Common myeloid progenitor, CD34-positive (primary cell): ENCODE data around the gene ZNF354C.

ENCODE experiments used
- CTCF ChIA-PET: fragments of 350-600 bp; sonication (Branson Sonifier 250); formaldehyde crosslinking; loops from one replicate; lab custom pipeline; 2021; ENCODE audit warnings: antibody characterized with exemption; lab: Charles Lee
- POLR2A ChIA-PET: fragments of 350-600 bp; sonication (Branson Sonifier 250); formaldehyde crosslinking; loops from one replicate; lab custom pipeline; 2021; ENCODE audit warnings: antibody characterized with exemption; lab: Charles Lee
- DNase-seq, 3 donors: peaks; one replicate each; pipeline versions ENCODE4 v3.0.0 to v3.0.0-alpha.2; 2013
- H3K27ac ChIP-seq, 2 experiments: 1 replicate in 1 of 2; 2 replicates in 1 of 2; pipeline ENCODE4 v1.7.0; 2013; ENCODE audit warnings: inconsistent platforms in 2 of 2, low read length in 2 of 2, mild to moderate bottlenecking in 2 of 2, low read depth in 1 of 2, moderate library complexity in 1 of 2; ENCODE audit not compliant: severe bottlenecking in 2 of 2, insufficient read depth in 1 of 2, poor library complexity in 1 of 2
- H3K27me3 ChIP-seq, 5 experiments: replicated peaks in 2 of 5; 1 replicate in 3 of 5; 2 replicates in 2 of 5; pipeline versions ENCODE4 v1.6.1 to v1.7.0; 2013; ENCODE audit warnings: low read length in 4 of 5, mild to moderate bottlenecking in 2 of 5, moderate library complexity in 2 of 5, inconsistent platforms in 1 of 5; ENCODE audit not compliant: insufficient read depth in 5 of 5, control insufficient read depth in 4 of 5
- H3K36me3 ChIP-seq, 4 experiments: 1 replicate in 2 of 4; 2 replicates in 2 of 4; pipeline versions ENCODE4 v1.6.1 to v1.7.0; 2013; ENCODE audit warnings: low read length in 3 of 4, control low read depth in 1 of 4, mild to moderate bottlenecking in 1 of 4; ENCODE audit not compliant: control insufficient read depth in 4 of 4, insufficient read depth in 4 of 4
- H3K4me1 ChIP-seq, 4 experiments: 1 replicate in 3 of 4; 2 replicates in 1 of 4; pipeline versions ENCODE4 v1.6.1 to v1.7.1; 2013; ENCODE audit warnings: low read length in 3 of 4, mild to moderate bottlenecking in 3 of 4, control low read depth in 1 of 4, inconsistent platforms in 1 of 4, moderate library complexity in 1 of 4; ENCODE audit not compliant: control insufficient read depth in 4 of 4, insufficient read depth in 4 of 4; ENCODE audit errors: control extremely low read depth in 1 of 4
- H3K4me3 ChIP-seq, 7 experiments: 1 replicate in 4 of 7; 2 replicates in 3 of 7; pipeline versions ENCODE4 v1.5.1 to v1.7.0; 2013; ENCODE audit warnings: mild to moderate bottlenecking in 7 of 7, low read length in 6 of 7, moderate library complexity in 6 of 7, inconsistent platforms in 2 of 7, low read depth in 2 of 7, control low read depth in 1 of 7; ENCODE audit not compliant: insufficient read depth in 4 of 7, control insufficient read depth in 1 of 7; ENCODE audit errors: extremely low read depth in 1 of 7
- H3K9me3 ChIP-seq, 5 experiments: 1 replicate in 4 of 5; 2 replicates in 1 of 5; pipeline versions ENCODE4 v1.6.1 to v1.7.1; 2013; ENCODE audit warnings: low read length in 4 of 5, mild to moderate bottlenecking in 2 of 5, inconsistent platforms in 1 of 5, low read depth in 1 of 5, moderate library complexity in 1 of 5; ENCODE audit not compliant: control insufficient read depth in 4 of 5, insufficient read depth in 2 of 5; ENCODE audit errors: control extremely low read depth in 1 of 5
- WGBS: methylation state at CpG from one replicate; pipeline ENCODE4 v1.1.5; 2013; ENCODE audit not compliant: insufficient coverage; 5-methylcytosine and 5-hydroxymethylcytosine counted together

The ZNF354C gene

GRCh38 chr5:179119415-179120170 is 59.4 kb downstream of the ZNF354C start:
- Histone ChIP-seq H3K4me3 (no peak overlapping the region), H3K4me1 (no peaks in the 10 kb centered on the region), H3K27ac (no peak overlapping the region), H3K27me3 (no peaks in the 10 kb centered on the region), H3K36me3 (no peaks in the 10 kb centered on the region), H3K9me3 (peaks cover 0 to 56% (median 46%) of the 10 kb centered on the region in 5 experiments)
- ChIA-PET CTCF (no interaction called here), POLR2A (no interaction called here)
- WGBS: 100% methylated on average over 8 of the region's 15 CpGs
- no peak for DNase-seq

GRCh38 chr5:179120421-179120861 is 60.3 kb downstream of the ZNF354C start:
- Histone ChIP-seq H3K27ac (no peak overlapping the region), H3K9me3 (peaks cover 0 to 55% (median 48%) of the 10 kb centered on the region in 5 experiments), H3K4me1 (no peaks in the 10 kb centered on the region), H3K4me3 (no peak overlapping the region), H3K27me3 (no peaks in the 10 kb centered on the region), H3K36me3 (no peaks in the 10 kb centered on the region)
- DNase-seq: no peak
- CTCF ChIA-PET: no interaction called here
- POLR2A ChIA-PET: no interaction called here
- 96% methylated on average over 35 of the region's 35 CpGs for WGBS

- ChIA-PET POLR2A (no interaction called here), CTCF (no interaction called here)
- 79% methylated on average over 64 of the region's 75 CpGs for WGBS
- H3K27me3 ChIP-seq: no peaks in the 10 kb centered on the region
- no peaks in the 10 kb centered on the region for H3K4me1 ChIP-seq
- no peaks in the 10 kb centered on the region for H3K36me3 ChIP-seq
- no peak for DNase-seq
- H3K9me3 ChIP-seq: peaks cover 0 to 60% (median 44%) of the 10 kb centered on the region in 5 experiments
- no peak overlapping the region for H3K4me3 ChIP-seq
- H3K27ac ChIP-seq: no peak overlapping the region
These were observed 60.9 kb downstream of the ZNF354C start for GRCh38 chr5:179120951-179121666.

GRCh38 chr5:179121667-179122111 is 61.5 kb downstream of the ZNF354C start:
- no peak for DNase-seq
- no peak overlapping the region for H3K4me3 ChIP-seq
- H3K9me3 ChIP-seq: peaks cover 0 to 63% (median 43%) of the 10 kb centered on the region in 5 experiments
- no peak overlapping the region for H3K27ac ChIP-seq
- 93% methylated on average over 25 of the region's 25 CpGs for WGBS
- H3K4me1 ChIP-seq: no peaks in the 10 kb centered on the region
- no peaks in the 10 kb centered on the region for H3K27me3 ChIP-seq
- ChIA-PET CTCF (no interaction called here), POLR2A (no interaction called here)
- H3K36me3 ChIP-seq: no peaks in the 10 kb centered on the region

GRCh38 chr5:179122411-179123108 is 62.4 kb downstream of the ZNF354C start:
- WGBS: 95% methylated on average over 16 of the region's 19 CpGs
- H3K27me3 ChIP-seq: no peaks in the 10 kb centered on the region
- H3K27ac ChIP-seq: no peak overlapping the region
- peaks cover 0 to 67% (median 39%) of the 10 kb centered on the region in 5 experiments for H3K9me3 ChIP-seq
- POLR2A ChIA-PET: no interaction called here
- CTCF ChIA-PET: no interaction called here
- no peaks in the 10 kb centered on the region for H3K36me3 ChIP-seq
- DNase-seq: no peak
- H3K4me1 ChIP-seq: no peaks in the 10 kb centered on the region
- no peak overlapping the region for H3K4me3 ChIP-seq

GRCh38 chr5:179123109-179123426 is 62.9 kb downstream of the ZNF354C start:
- Histone ChIP-seq H3K27ac (no peak overlapping the region), H3K4me3 (no peak overlapping the region), H3K36me3 (no peaks in the 10 kb centered on the region), H3K9me3 (peaks cover 0 to 70% (median 39%) of the 10 kb centered on the region in 5 experiments), H3K27me3 (no peaks in the 10 kb centered on the region), H3K4me1 (no peaks in the 10 kb centered on the region)
- POLR2A ChIA-PET: no interaction called here
- CTCF ChIA-PET: no interaction called here
- WGBS: 100% methylated on average over 1 of the region's 2 CpGs
- DNase-seq: no peak
